GM19463 (cell line): Measurements from ENCODE around the gene DPYSL3.
"Not testable (repeated sequence)": the region's sequence is repeated elsewhere in the genome, so short reads cannot be mapped to it uniquely, and the experiment has no call there.

Source experiments
- ATAC-seq: cut with Tn5 transposase; IDR thresholded peaks from one replicate; pipeline ENCODE4 v1.9.1; 2021; ENCODE audit warnings: mild to moderate bottlenecking, moderate library complexity; ENCODE audit not compliant: unreplicated experiment

Gene DPYSL3

GRCh38 chr5:147373328-147373727, 136.5 kb downstream of the DPYSL3 start:
- no peak for ATAC-seq

GRCh38 chr5:147372191-147372590, 137.7 kb downstream of the DPYSL3 start:
- no peak for ATAC-seq

GRCh38 chr5:147371290-147371689, 138.6 kb downstream of the DPYSL3 start:
- ATAC-seq: no peak

- ATAC-seq: no peak
Measured at GRCh38 chr5:147369742-147370374, 140.0 kb downstream of the DPYSL3 start.

- not testable (repeated sequence) for ATAC-seq
Measured at GRCh38 chr5:147367381-147367780, 142.5 kb downstream of the DPYSL3 start.

GRCh38 chr5:147361441-147362175, 148.3 kb downstream of the DPYSL3 start:
- no peak for ATAC-seq

GRCh38 chr5:147360816-147361215, 149.1 kb downstream of the DPYSL3 start:
- ATAC-seq: no peak

- no peak for ATAC-seq
Measured at GRCh38 chr5:147359581-147359980, 150.3 kb downstream of the DPYSL3 start.

GRCh38 chr5:147359101-147359500, 150.8 kb downstream of the DPYSL3 start:
- ATAC-seq: no peak

GRCh38 chr5:147349241-147349640, 160.6 kb downstream of the DPYSL3 start:
- ATAC-seq: no peak

- ATAC-seq: no peak
Measured at GRCh38 chr5:147348451-147348850, 161.4 kb downstream of the DPYSL3 start.

GRCh38 chr5:147348046-147348445, 161.8 kb downstream of the DPYSL3 start:
- no peak for ATAC-seq

- no peak for ATAC-seq
Measured at GRCh38 chr5:147346006-147346561, 163.8 kb downstream of the DPYSL3 start.

- no peak for ATAC-seq
Measured at GRCh38 chr5:147344861-147345260, 165.0 kb downstream of the DPYSL3 start.

GRCh38 chr5:147341345-147341744, 168.5 kb downstream of the DPYSL3 start:
- ATAC-seq: no peak

GRCh38 chr5:147340941-147341340, 168.9 kb downstream of the DPYSL3 start:
- ATAC-seq: no peak
